Neuron (in vitro differentiated cells): Measurements from ENCODE around the gene ESYT1.

Source experiments
- H2AFZ ChIP-seq: one replicate; pipeline ENCODE4 v1.6.1; 2013; ENCODE audit warnings: low read depth, mild to moderate bottlenecking, inconsistent platforms, low read length, moderate library complexity
- H3K27me3 ChIP-seq: one replicate; pipeline ENCODE4 v1.6.1; 2013; ENCODE audit warnings: low read length; ENCODE audit not compliant: insufficient read depth
- H3K36me3 ChIP-seq: one replicate; pipeline ENCODE4 v1.6.1; 2013; ENCODE audit warnings: low read length; ENCODE audit not compliant: insufficient read depth
- H3K4me1 ChIP-seq: one replicate; pipeline ENCODE4 v1.6.1; 2013; ENCODE audit warnings: low read length; ENCODE audit not compliant: insufficient read depth
- H3K4me3 ChIP-seq: 2 replicates; pipeline ENCODE4 v1.5.1; 2013; ENCODE audit warnings: mild to moderate bottlenecking, low read length, moderate library complexity
- H3K9me3 ChIP-seq: one replicate; pipeline ENCODE4 v1.6.1; 2013; ENCODE audit warnings: low read length

Gene ESYT1

GRCh38 chr12:56127888-56128669 is at the start of gene ESYT1:
Gene ESYT1 (plus strand): TSS chr12:56128267. CDS start chr12:56128320, 53 bp downstream.
- Histone ChIP-seq H3K4me1 (peaks cover 30% of the 10 kb centered on the region), H2AFZ (peak within 1 kb of the TSS; percentile 13), H3K27me3 (no peaks in the 10 kb centered on the region), H3K9me3 (no peaks in the 10 kb centered on the region), H3K4me3 (peak within 1 kb of the TSS; percentile 89), H3K36me3 (peaks cover 27% of the 10 kb centered on the region)

- peaks cover 48% of the 10 kb centered on the region for H3K27me3 ChIP-seq
- H3K9me3 ChIP-seq: peaks cover 2% of the 10 kb centered on the region
- no peak overlapping the region for H2AFZ ChIP-seq
- H3K4me1 ChIP-seq: peaks cover 13% of the 10 kb centered on the region
- H3K4me3 ChIP-seq: no peak overlapping the region
- no peaks in the 10 kb centered on the region for H3K36me3 ChIP-seq
Observed at GRCh38 chr12:56078427-56078826, 49.6 kb upstream of the ESYT1 start.

- Histone ChIP-seq H3K4me1 (peaks cover 13% of the 10 kb centered on the region), H3K4me3 (peak overlapping the region; percentile 41), H3K27me3 (peaks cover 51% of the 10 kb centered on the region), H3K9me3 (peaks cover under 1% of the 10 kb centered on the region), H2AFZ (peak overlapping the region; percentile 83), H3K36me3 (no peaks in the 10 kb centered on the region)
Observed at GRCh38 chr12:56078931-56079722, 48.9 kb upstream of the ESYT1 start.

- Histone ChIP-seq H3K4me1 (peaks cover 13% of the 10 kb centered on the region), H3K36me3 (no peaks in the 10 kb centered on the region), H3K4me3 (peak within 1 kb of the TSS; percentile 41), H3K9me3 (no peaks in the 10 kb centered on the region), H2AFZ (peak within 1 kb of the TSS; percentile 83), H3K27me3 (peaks cover 51% of the 10 kb centered on the region)
Observed at GRCh38 chr12:56079723-56080555, 48.1 kb upstream of the ESYT1 start, which contains the start of gene ERBB3. Gene ERBB3 (plus strand): TSS chr12:56080165. CDS start chr12:56080301, 136 bp downstream.

- Histone ChIP-seq H3K4me3 (peak overlapping the region; percentile 41), H3K36me3 (no peaks in the 10 kb centered on the region), H2AFZ (no peak overlapping the region), H3K27me3 (peaks cover 51% of the 10 kb centered on the region), H3K4me1 (peaks cover 13% of the 10 kb centered on the region), H3K9me3 (no peaks in the 10 kb centered on the region)
Observed at GRCh38 chr12:56080556-56081138, 47.4 kb upstream of the ESYT1 start.

- Histone ChIP-seq H3K27me3 (peaks cover 51% of the 10 kb centered on the region), H3K4me3 (no peak overlapping the region), H3K4me1 (peaks cover 13% of the 10 kb centered on the region), H3K9me3 (no peaks in the 10 kb centered on the region), H3K36me3 (no peaks in the 10 kb centered on the region), H2AFZ (no peak overlapping the region)
Observed at GRCh38 chr12:56081393-56082347, 46.4 kb upstream of the ESYT1 start.

GRCh38 chr12:56082382-56082781 is 45.7 kb upstream of the ESYT1 start:
- Histone ChIP-seq H3K27me3 (peaks cover 51% of the 10 kb centered on the region), H3K4me1 (peaks cover 13% of the 10 kb centered on the region), H2AFZ (no peak overlapping the region), H3K4me3 (no peak overlapping the region), H3K9me3 (no peaks in the 10 kb centered on the region), H3K36me3 (no peaks in the 10 kb centered on the region)

GRCh38 chr12:56082967-56083366 is 45.1 kb upstream of the ESYT1 start:
- Histone ChIP-seq H3K36me3 (no peaks in the 10 kb centered on the region), H3K4me1 (peaks cover 13% of the 10 kb centered on the region), H2AFZ (no peak overlapping the region), H3K9me3 (no peaks in the 10 kb centered on the region), H3K27me3 (peaks cover 51% of the 10 kb centered on the region), H3K4me3 (no peak overlapping the region)

- no peaks in the 10 kb centered on the region for H3K9me3 ChIP-seq
- peaks cover 6% of the 10 kb centered on the region for H3K4me1 ChIP-seq
Observed at GRCh38 chr12:56084958-56085543, 43.0 kb upstream of the ESYT1 start.

GRCh38 chr12:56086096-56086495 is 42.0 kb upstream of the ESYT1 start:
- peaks cover 26% of the 10 kb centered on the region for H3K27me3 ChIP-seq
- H3K4me3 ChIP-seq: no peak overlapping the region
- H3K9me3 ChIP-seq: no peaks in the 10 kb centered on the region
- H2AFZ ChIP-seq: no peak overlapping the region
- H3K4me1 ChIP-seq: no peaks in the 10 kb centered on the region
- no peaks in the 10 kb centered on the region for H3K36me3 ChIP-seq

More at GRCh38 chr12:56084958-56085543, 43.0 kb upstream of the ESYT1 start:
- H3K36me3 ChIP-seq: no peaks in the 10 kb centered on the region
- no peak overlapping the region for H2AFZ ChIP-seq
- H3K27me3 ChIP-seq: peaks cover 36% of the 10 kb centered on the region
- H3K4me3 ChIP-seq: no peak overlapping the region

GRCh38 chr12:56086608-56087007 is 41.5 kb upstream of the ESYT1 start:
- peaks cover 21% of the 10 kb centered on the region for H3K27me3 ChIP-seq
- no peaks in the 10 kb centered on the region for H3K9me3 ChIP-seq
- H3K36me3 ChIP-seq: no peaks in the 10 kb centered on the region
- H3K4me3 ChIP-seq: no peak overlapping the region
- no peak overlapping the region for H2AFZ ChIP-seq
- no peaks in the 10 kb centered on the region for H3K4me1 ChIP-seq
